ENCODE results near the gene B3GAT1. TPM values are rescaled to one million over a fixed set of nuclear protein-coding genes. Genes with fewer than 3 reads are reported as not detected.
"Not testable (repeated sequence)": the region's sequence is repeated elsewhere in the genome, so short reads cannot be mapped to it uniquely, and the experiment has no call there.

The B3GAT1 gene
- total RNA-seq, 2 experiments from 2014 or later: 0.14 to 0.22 TPM

GRCh38 chr11:134346976-134347350 is 65.1 kb downstream of the B3GAT1 start:
- peaks cover 22% of the 10 kb centered on the region for H3K4me1 Mint-ChIP-seq (ENCODE audit: low read depth)
- CTCF ChIA-PET: no interaction called here
- intact Hi-C loops (cut with DNase I, micrococcal nuclease): no loop called here

GRCh38 chr11:134346101-134346975 is 65.7 kb downstream of the B3GAT1 start:
- H3K4me3 Mint-ChIP-seq: no peak overlapping the region
- POLR2A ChIA-PET: no interaction called here
- no peaks in the 10 kb centered on the region for H3K9me3 Mint-ChIP-seq
- Histone ChIP-seq H3K4me1 (ENCODE audit: insufficient read depth, low read length) (peaks cover 14% of the 10 kb centered on the region), H3K36me3 (ENCODE audit: insufficient read depth, low read length) (no peaks in the 10 kb centered on the region), H3K27me3 (ENCODE audit: control insufficient read depth in 1 of 2, insufficient read depth in 2 of 2, low read length in 2 of 2) (no peaks in the 10 kb centered on the region), H3K4me3 (ENCODE audit: low read length) (no peak overlapping the region), H3K27ac (ENCODE audit: low read depth in 1 of 2, low read length in 2 of 2) (no peak overlapping the region), H3K9me3 (ENCODE audit: control insufficient read depth in 1 of 2, insufficient read depth in 1 of 2, low read length in 2 of 2) (no peaks in the 10 kb centered on the region)
- H3K4me1 Mint-ChIP-seq (ENCODE audit: low read depth): peaks cover 22% of the 10 kb centered on the region
- ATAC-seq (ENCODE audit: poor library complexity) (no peak), DNase-seq (no peak)
- no peak overlapping the region for H3K27ac Mint-ChIP-seq
- no peaks in the 10 kb centered on the region for H3K27me3 Mint-ChIP-seq
- TF ChIP-seq CTCF (IDR thresholded peaks at IDR 0.05): no peak
- no peaks in the 10 kb centered on the region for H3K36me3 Mint-ChIP-seq (ENCODE audit: low read depth)
- CTCF ChIA-PET: no interaction called here
- intact Hi-C loops (cut with DNase I, micrococcal nuclease): no loop called here

More at GRCh38 chr11:134346976-134347350, 65.1 kb downstream of the B3GAT1 start:
- H3K4me1 ChIP-seq (ENCODE audit: insufficient read depth, low read length): peaks cover 14% of the 10 kb centered on the region
- no peak for TF ChIP-seq CTCF (IDR thresholded peaks at IDR 0.05)
- no peak overlapping the region for H3K4me3 ChIP-seq (ENCODE audit: low read length)
- H3K9me3 ChIP-seq (ENCODE audit: control insufficient read depth in 1 of 2, insufficient read depth in 1 of 2, low read length in 2 of 2): no peaks in the 10 kb centered on the region
- POLR2A ChIA-PET: no interaction called here
- no peaks in the 10 kb centered on the region for H3K36me3 ChIP-seq (ENCODE audit: insufficient read depth, low read length)
- H3K27ac ChIP-seq (ENCODE audit: low read depth in 1 of 2, low read length in 2 of 2): no peak overlapping the region
- Mint-ChIP-seq H3K36me3 (ENCODE audit: low read depth) (no peaks in the 10 kb centered on the region), H3K27ac (no peak overlapping the region), H3K4me3 (no peak overlapping the region), H3K27me3 (no peaks in the 10 kb centered on the region), H3K9me3 (no peaks in the 10 kb centered on the region)
- no peak for DNase-seq
- no peak for ATAC-seq (ENCODE audit: poor library complexity)
- no peaks in the 10 kb centered on the region for H3K27me3 ChIP-seq (ENCODE audit: control insufficient read depth in 1 of 2, insufficient read depth in 2 of 2, low read length in 2 of 2)

- ATAC-seq (ENCODE audit: poor library complexity) (no peak), DNase-seq (no peak)
- Histone ChIP-seq H3K9me3 (ENCODE audit: control insufficient read depth in 1 of 2, insufficient read depth in 1 of 2, low read length in 2 of 2) (no peaks in the 10 kb centered on the region), H3K27me3 (ENCODE audit: control insufficient read depth in 1 of 2, insufficient read depth in 2 of 2, low read length in 2 of 2) (no peaks in the 10 kb centered on the region), H3K4me3 (ENCODE audit: low read length) (no peak overlapping the region), H3K4me1 (ENCODE audit: insufficient read depth, low read length) (peaks cover 11% of the 10 kb centered on the region), H3K36me3 (ENCODE audit: insufficient read depth, low read length) (no peaks in the 10 kb centered on the region), H3K27ac (ENCODE audit: low read depth in 1 of 2, low read length in 2 of 2) (no peak overlapping the region)
- no peak for TF ChIP-seq CTCF (IDR thresholded peaks at IDR 0.05)
- intact Hi-C loops (cut with DNase I, micrococcal nuclease): no loop called here
- ChIA-PET CTCF (no interaction called here), POLR2A (no interaction called here)
- Mint-ChIP-seq H3K4me1 (ENCODE audit: low read depth) (peaks cover 13% of the 10 kb centered on the region), H3K4me3 (no peak overlapping the region), H3K27me3 (no peaks in the 10 kb centered on the region), H3K9me3 (no peaks in the 10 kb centered on the region), H3K27ac (no peak overlapping the region), H3K36me3 (ENCODE audit: low read depth) (no peaks in the 10 kb centered on the region)
Measured at GRCh38 chr11:134345237-134345550, 66.8 kb downstream of the B3GAT1 start.

- CTCF ChIA-PET; H3K4me1 Mint-ChIP-seq (ENCODE audit: low read depth); ATAC-seq (ENCODE audit: poor library complexity): not testable (repeated sequence)
Measured at GRCh38 chr11:134344497-134345236, 67.4 kb downstream of the B3GAT1 start.

More at GRCh38 chr11:134344497-134345236, 67.4 kb downstream of the B3GAT1 start:
- H3K4me3 Mint-ChIP-seq; H3K9me3 Mint-ChIP-seq; H3K36me3 Mint-ChIP-seq (ENCODE audit: low read depth); H3K27ac Mint-ChIP-seq; H3K4me3 ChIP-seq (ENCODE audit: low read length); DNase-seq; intact Hi-C loops (cut with DNase I, micrococcal nuclease); H3K4me1 ChIP-seq (ENCODE audit: insufficient read depth, low read length); POLR2A ChIA-PET; H3K9me3 ChIP-seq (ENCODE audit: control insufficient read depth in 1 of 2, insufficient read depth in 1 of 2, low read length in 2 of 2); H3K36me3 ChIP-seq (ENCODE audit: insufficient read depth, low read length); H3K27me3 ChIP-seq (ENCODE audit: control insufficient read depth in 1 of 2, insufficient read depth in 2 of 2, low read length in 2 of 2); H3K27me3 Mint-ChIP-seq; H3K27ac ChIP-seq (ENCODE audit: low read depth in 1 of 2, low read length in 2 of 2): not testable (repeated sequence)
